ENCODE results near the gene GTPBP2. TPM values are rescaled to one million over a fixed set of nuclear protein-coding genes. Genes with fewer than 3 reads are reported as not detected.

Gene GTPBP2
- total and polyA plus RNA-seq, 2 of the 8 experiments (the other 6 are each of a cell fraction or from before 2014, with no cell fraction given), result 58.3 to 86.1 TPM

DNA sequence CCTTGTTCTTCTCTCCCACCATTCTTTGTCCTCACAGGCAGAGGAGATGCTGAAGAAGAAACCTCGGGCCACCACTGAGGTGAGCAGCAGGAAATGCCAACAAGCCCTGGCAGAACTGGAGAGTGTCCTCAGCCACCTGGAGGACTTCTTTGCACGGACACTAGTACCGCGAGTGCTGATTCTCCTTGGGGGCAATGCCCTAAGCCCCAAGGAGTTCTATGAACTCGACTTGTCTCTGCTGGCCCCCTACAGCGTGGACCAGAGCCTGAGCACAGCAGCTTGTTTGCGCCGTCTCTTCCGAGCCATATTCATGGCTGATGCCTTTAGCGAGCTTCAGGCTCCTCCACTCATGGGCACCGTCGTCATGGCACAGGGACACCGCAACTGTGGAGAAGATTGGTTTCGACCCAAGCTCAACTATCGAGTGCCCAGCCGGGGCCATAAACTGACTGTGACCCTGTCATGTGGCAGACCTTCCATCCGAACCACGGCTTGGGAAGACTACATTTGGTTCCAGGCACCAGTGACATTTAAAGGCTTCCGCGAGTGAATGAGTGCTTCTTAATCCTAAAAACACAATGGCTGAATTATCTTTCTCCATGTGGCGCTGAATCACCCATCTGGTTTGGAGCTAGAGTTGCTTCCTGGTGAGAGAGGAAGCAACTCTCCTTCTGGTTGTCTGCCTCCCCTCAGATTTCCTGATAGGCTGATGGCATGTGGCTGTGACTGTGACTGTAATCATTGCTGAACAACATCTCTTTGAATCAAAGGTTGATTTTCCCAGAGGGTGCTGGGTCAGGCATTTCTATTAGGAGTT, 11.1 kb upstream of the GTPBP2 start:
- Histone ChIP-seq H3K18ac (ENCODE audit: extremely low read depth, low read length) (no peak overlapping the region), H2BK20ac (ENCODE audit: low read length) (no peak overlapping the region), H3K36me3 (ENCODE audit: control insufficient read depth in 2 of 4, insufficient read depth in 4 of 4, low read length in 3 of 4) (peaks cover 9 to 32% (median 23%) of the 10 kb centered on the region in 4 experiments), H2BK12ac (ENCODE audit: low read depth, low read length) (no peak overlapping the region), H3K79me1 (ENCODE audit: low read depth, low read length) (peaks cover 10% of the 10 kb centered on the region), H3K14ac (ENCODE audit: insufficient read length) (no peak overlapping the region), H4K5ac (ENCODE audit: insufficient read length, low read depth, low read length) (no peak overlapping the region), H3K27me3 (replicated peaks in 1 of 4; ENCODE audit: control insufficient read depth in 3 of 4, extremely low read depth in 1 of 4, insufficient read depth in 3 of 4, low read length in 3 of 4) (no peaks in the 10 kb centered on the region), H3K9me3 (ENCODE audit: insufficient read depth in 2 of 2, low read depth in 1 of 2, low read length in 1 of 2) (no peaks in the 10 kb centered on the region), H2BK5ac (ENCODE audit: low read depth, low read length) (no peak overlapping the region), H3K4ac (replicated peaks; ENCODE audit: insufficient read length, low read depth, low read length) (no peak overlapping the region), H2AK5ac (ENCODE audit: low read depth, low read length) (no peak overlapping the region), H2BK120ac (replicated peaks; ENCODE audit: low read depth, low read length) (no peak overlapping the region), H3K4me2 (ENCODE audit: insufficient read depth in 1 of 2, low read depth in 2 of 2, low read length in 2 of 2) (no peak overlapping the region), H2BK15ac (ENCODE audit: low read length) (no peak overlapping the region), H3K23ac (ENCODE audit: insufficient read length) (no peak overlapping the region), H4K91ac (replicated peaks; ENCODE audit: insufficient read length, low read length) (no peak overlapping the region), H3K79me2 (ENCODE audit: control insufficient read depth in 1 of 2, insufficient read depth in 2 of 2, low read length in 2 of 2) (peaks cover 3 to 36% of the 10 kb centered on the region in 2 experiments; a peak in 3 of 4 replicates), H3K9ac (replicated peaks in 1 of 4; ENCODE audit: extremely low read depth in 1 of 4, low read depth in 3 of 4, low read length in 3 of 4) (no peak overlapping the region), H4K20me1 (replicated peaks in 1 of 2; ENCODE audit: control insufficient read depth in 1 of 2, insufficient read depth in 2 of 2, low read length in 2 of 2) (peaks cover 0 to 3% of the 10 kb centered on the region in 2 experiments), H3K27ac (ENCODE audit: low read depth, low read length) (no peak overlapping the region), H3K4me1 (replicated peaks in 1 of 4; ENCODE audit: control insufficient read depth in 3 of 4, insufficient read depth in 4 of 4, low read length in 3 of 4) (peaks cover 0 to 7% (median 3%) of the 10 kb centered on the region in 4 experiments; a peak in 4 of 7 replicates), H3K4me3 (ENCODE audit: extremely low read depth in 1 of 4, insufficient read depth in 2 of 4, low read depth in 3 of 4, low read length in 4 of 4) (no peak overlapping the region), H2AFZ (ENCODE audit: low read length) (no peak overlapping the region), H3K23me2 (ENCODE audit: low read depth, low read length) (peaks cover 7% of the 10 kb centered on the region), H4K8ac (ENCODE audit: extremely low read depth, insufficient read depth, low read length) (no peak overlapping the region), H3K56ac (replicated peaks; ENCODE audit: insufficient read length, low read depth, low read length) (no peak overlapping the region)
- POLR2A ChIA-PET (ENCODE audit: partially characterized antibody), result interaction anchor here (8.9 kb wide), 1 partner anchor 10 kb away, joined by 79 read pairs; the partner anchor contains the start of gene GTPBP2
- DNase-seq (ENCODE audit: low read depth in 1 of 2, low spot score in 2 of 2), result no peak
- WGBS, 2 experiments (ENCODE audit: extremely low coverage in 1 of 2, insufficient coverage in 1 of 2, insufficient read length in 1 of 2, insufficient replicate concordance in 2 of 2, low coverage in 1 of 2, low lambda C conversion rate in 2 of 2, missing lambda C conversion rate in 1 of 2), result 89% methylated on average over 21 of the region's 21 CpGs; no CpG with 5 or more reads in 1 of the 2 experiments
- no peak for TF ChIP-seq BRCA1 (IDR thresholded peaks at IDR 0.05; ENCODE audit: low read depth, low read length)
- TF ChIP-seq, protein P1, sequence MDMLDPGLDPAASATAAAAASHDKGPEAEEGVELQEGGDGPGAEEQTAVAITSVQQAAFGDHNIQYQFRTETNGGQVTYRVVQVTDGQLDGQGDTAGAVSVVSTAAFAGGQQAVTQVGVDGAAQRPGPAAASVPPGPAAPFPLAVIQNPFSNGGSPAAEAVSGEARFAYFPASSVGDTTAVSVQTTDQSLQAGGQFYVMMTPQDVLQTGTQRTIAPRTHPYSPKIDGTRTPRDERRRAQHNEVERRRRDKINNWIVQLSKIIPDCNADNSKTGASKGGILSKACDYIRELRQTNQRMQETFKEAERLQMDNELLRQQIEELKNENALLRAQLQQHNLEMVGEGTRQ (IDR thresholded peaks at IDR 0.05; ENCODE audit: low read length), result no peak
- no peak for TF ChIP-seq CHD1 (IDR thresholded peaks at IDR 0.05; ENCODE audit: low read depth, low read length)
- no peak for TF ChIP-seq EP300 (IDR thresholded peaks at IDR 0.05; ENCODE audit: borderline replicate concordance in 1 of 2, low read depth in 2 of 2, low read length in 2 of 2)
- TF ChIP-seq PHF8 (conservative IDR thresholded peaks at IDR 0.05; ENCODE audit: low read depth, low read length), result no peak
- TF ChIP-seq SP1 (IDR thresholded peaks at IDR 0.05; ENCODE audit: low read depth, low read length), result no peak
- FAIRE-seq, result no peak
- CTCF ChIA-PET (ENCODE audit: partially characterized antibody), result interaction anchor here (0.9 to 1.2 kb wide), 2 partner anchors 28 to 134 kb away, joined by 4 read pairs; no protein-coding TSS in a partner anchor
